ENCODE measurements around the gene CCL2. TPM values are rescaled to one million over a fixed set of nuclear protein-coding genes. Genes with fewer than 3 reads are reported as not detected.

CCL2 gene
- total RNA-seq, 1 experiment from 2014 or later = not detected

DNA sequence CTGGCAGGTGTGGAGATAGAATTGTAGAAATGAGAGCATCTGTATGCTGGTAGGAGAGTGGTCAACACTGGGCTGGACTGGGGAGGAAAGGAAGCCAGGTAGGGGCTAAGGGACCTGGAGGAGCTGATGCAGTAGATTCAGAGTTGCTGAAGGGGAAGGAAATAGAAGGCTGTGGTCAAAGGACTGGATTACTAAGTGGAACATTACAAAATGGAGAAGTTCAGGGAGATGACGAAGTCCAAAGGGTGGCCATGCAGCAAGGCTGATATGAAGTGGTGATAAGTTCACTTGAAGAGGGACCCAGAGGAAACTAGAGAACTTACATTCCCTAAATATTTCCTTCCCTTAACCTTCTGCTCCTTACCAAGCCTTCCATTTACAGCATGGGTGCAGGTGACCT lies 8.6 kb upstream of the CCL2 start:
- no peak overlapping the region for H3K27ac ChIP-seq (ENCODE audit: low read depth, low read length)
- no peaks in the 10 kb centered on the region for H3K36me3 ChIP-seq (ENCODE audit: control insufficient read depth in 1 of 2, insufficient read depth in 2 of 2, low read length in 2 of 2)
- DNase-seq (ENCODE audit: low read depth, low spot score) (no peak), ATAC-seq (no peak)
- no peak overlapping the region for H2AFZ ChIP-seq (ENCODE audit: low read depth, low read length, poor library complexity, severe bottlenecking)
- TF ChIP-seq CEBPB (IDR thresholded peaks at IDR 0.05; ENCODE audit: low read depth) (no peak), REST (IDR thresholded peaks at IDR 0.05; ENCODE audit: low read depth) (no peak), YY1 (IDR thresholded peaks at IDR 0.05; ENCODE audit: extremely low read depth, insufficient replicate concordance, low read depth, low read length) (no peak), EZH2 (IDR thresholded peaks at IDR 0.05) (no peak), POLR2AphosphoS5 (IDR thresholded peaks at IDR 0.05; ENCODE audit: low read depth, low read length) (no peak), ATF3 (IDR thresholded peaks at IDR 0.05) (no peak), ELF1 (IDR thresholded peaks at IDR 0.05; ENCODE audit: borderline replicate concordance, low read depth) (no peak), SIN3A (IDR thresholded peaks at IDR 0.05; ENCODE audit: low read depth) (no peak), ZFX (IDR thresholded peaks at IDR 0.05) (no peak), JUND (IDR thresholded peaks at IDR 0.05) (no peak), MAX (IDR thresholded peaks at IDR 0.05) (no peak), EGR1 (IDR thresholded peaks at IDR 0.05; ENCODE audit: low read depth) (no peak), EZH2phosphoT487 (IDR thresholded peaks at IDR 0.05; ENCODE audit: borderline replicate concordance) (no peak), FOSL1 (IDR thresholded peaks at IDR 0.05; ENCODE audit: low read depth) (no peak), RAD21 (IDR thresholded peaks at IDR 0.05; ENCODE audit: low read depth) (no peak), SP1 (IDR thresholded peaks at IDR 0.05; ENCODE audit: low read depth) (no peak), POLR2A (IDR thresholded peaks at IDR 0.05; ENCODE audit: borderline replicate concordance, extremely low read depth, insufficient read depth, insufficient read length) (no peak), ZBTB33 (IDR thresholded peaks at IDR 0.05; ENCODE audit: extremely low read depth, insufficient replicate concordance, low read length) (no peak)
- no peak overlapping the region for H3K4me3 ChIP-seq (replicated peaks in 1 of 2; ENCODE audit: low read depth in 1 of 2, low read length in 2 of 2)
- H3K9me2 ChIP-seq (ENCODE audit: insufficient read depth) = no peaks in the 10 kb centered on the region
- ChIA-PET RAD21 (ENCODE audit: low non-redundant PET in 1 of 2, low total read pairs in 2 of 2, uncharacterized antibody in 2 of 2, unreplicated experiment in 2 of 2) (no interaction called here), CTCF (no interaction called here), POLR2A (no interaction called here)
- no peaks in the 10 kb centered on the region for H3K9me3 ChIP-seq (ENCODE audit: control insufficient read depth in 1 of 2, insufficient read depth in 1 of 2, low read depth in 1 of 2, low read length in 2 of 2)
- no peak overlapping the region for H3K9ac ChIP-seq (ENCODE audit: low read length)
- no TSS peak for BruUV-seq (replicated peaks)
- no peaks in the 10 kb centered on the region for H3K27me3 ChIP-seq (ENCODE audit: insufficient read depth, low read length)
- no peaks in the 10 kb centered on the region for H3K79me2 ChIP-seq (ENCODE audit: insufficient read depth, low read length)
- H4K20me1 ChIP-seq (ENCODE audit: insufficient read depth) = no peaks in the 10 kb centered on the region
- intact Hi-C loops (cut with micrococcal nuclease) = no loop called here
- no peaks in the 10 kb centered on the region for H3K4me1 ChIP-seq (ENCODE audit: control insufficient read depth in 1 of 2, insufficient read depth in 2 of 2, low read length in 2 of 2)
- H3K4me2 ChIP-seq (ENCODE audit: low read length) = no peak overlapping the region

Data from HCT116 (cell line).